Jurkat, Clone E6-1 (cell line): ENCODE data around the gene B3GNT9.
"Not testable (repeated sequence)": the region's sequence is repeated elsewhere in the genome, so short reads cannot be mapped to it uniquely, and the experiment has no call there.

Source experiments
- DNase-seq: peaks from one replicate; pipeline ENCODE4 v3.0.0-alpha.2; 2011; ENCODE audit warnings: low read depth, low spot score
- H3K4me3 ChIP-seq: 2 replicates; pipeline ENCODE4 v1.5.1; 2011; ENCODE audit warnings: mild to moderate bottlenecking, low read length, control low read depth, moderate library complexity

Gene B3GNT9

GRCh38 chr16:67129422-67129821 is 21.4 kb downstream of the B3GNT9 start:
- DNase-seq: no peak
- H3K4me3 ChIP-seq: no peak overlapping the region

- no peak overlapping the region for H3K4me3 ChIP-seq
- DNase-seq: no peak
These were observed 21.9 kb downstream of the B3GNT9 start for GRCh38 chr16:67128887-67129286.

GRCh38 chr16:67128417-67128816 is 22.4 kb downstream of the B3GNT9 start:
- no peak for DNase-seq
- H3K4me3 ChIP-seq: no peak overlapping the region

- DNase-seq, H3K4me3 ChIP-seq: not testable (repeated sequence)
These were observed 28.0 kb downstream of the B3GNT9 start for GRCh38 chr16:67122799-67123198.

GRCh38 chr16:67120025-67120424 is 30.8 kb downstream of the B3GNT9 start:
- H3K4me3 ChIP-seq: no peak overlapping the region
- no peak for DNase-seq

DNA sequence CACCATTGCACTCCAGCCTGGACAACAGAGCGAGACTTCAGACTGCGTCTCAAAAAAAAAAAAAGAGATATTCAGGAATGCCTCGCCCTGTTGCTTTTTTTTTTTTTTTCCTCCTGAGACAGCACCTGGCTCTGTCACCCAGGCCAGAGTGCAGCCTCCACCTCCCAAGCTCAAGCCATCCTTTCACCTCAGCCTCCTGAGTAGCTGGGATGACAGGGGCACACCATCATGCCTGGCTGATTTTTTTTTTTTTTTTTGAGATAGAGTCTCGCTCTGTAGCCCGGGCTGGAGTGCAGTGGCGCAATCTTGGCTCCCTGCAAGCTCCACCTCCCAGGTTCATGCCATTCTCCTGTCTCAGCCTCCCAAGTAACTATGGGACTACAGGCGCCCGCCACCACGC is 33.1 kb downstream of the B3GNT9 start:
- DNase-seq: no peak
- H3K4me3 ChIP-seq: no peak overlapping the region

DNA sequence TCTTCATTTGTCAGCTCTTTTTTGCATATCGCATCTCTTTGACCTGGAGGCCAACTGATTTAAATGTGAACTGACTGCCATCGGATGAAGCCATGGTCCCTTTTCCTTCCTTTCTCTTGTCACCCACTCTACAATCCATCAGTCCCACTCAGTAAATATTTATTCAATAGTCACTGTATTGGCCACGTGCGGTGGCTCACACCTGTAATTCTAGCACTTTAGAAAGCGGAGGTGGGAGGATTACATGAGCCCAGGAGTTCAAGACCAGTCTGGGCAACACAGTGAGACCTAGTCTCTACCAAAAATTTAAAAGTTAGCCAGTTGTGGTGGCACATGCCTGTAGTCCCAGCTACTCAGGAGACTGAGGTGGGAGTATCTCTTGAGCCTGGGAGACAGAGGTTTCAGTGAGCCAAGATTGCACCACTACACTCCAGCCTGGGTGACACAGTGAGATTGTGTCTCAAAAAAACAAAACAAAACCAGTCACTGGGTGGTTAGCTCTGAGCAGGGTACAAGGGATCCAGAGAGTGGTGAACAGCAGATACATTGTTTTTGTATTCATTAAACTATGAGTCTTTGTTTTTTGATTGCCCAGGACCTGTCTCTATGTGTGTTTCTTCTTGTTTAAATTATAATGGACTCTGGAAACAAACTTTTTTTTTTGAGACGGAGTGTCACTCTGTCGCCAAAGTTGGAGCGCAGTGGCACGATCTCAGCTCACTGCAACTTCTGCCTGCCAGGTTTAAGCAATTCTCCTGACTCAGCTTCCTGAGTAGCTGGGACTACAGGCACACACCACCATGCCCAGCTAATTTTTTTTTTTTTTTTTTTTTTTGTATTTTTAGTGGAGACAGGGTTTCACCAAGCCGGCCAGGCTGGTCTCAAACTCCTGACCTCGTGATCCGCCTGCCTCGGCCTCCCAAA is 34.1 kb downstream of the B3GNT9 start:
- DNase-seq: no peak
- no peak overlapping the region for H3K4me3 ChIP-seq

- no peak overlapping the region for H3K4me3 ChIP-seq
- DNase-seq: no peak
These were observed 35.2 kb downstream of the B3GNT9 start for GRCh38 chr16:67115639-67116038.

- DNase-seq: no peak
- no peak overlapping the region for H3K4me3 ChIP-seq
These were observed 36.0 kb downstream of the B3GNT9 start for GRCh38 chr16:67114793-67115192.

DNA sequence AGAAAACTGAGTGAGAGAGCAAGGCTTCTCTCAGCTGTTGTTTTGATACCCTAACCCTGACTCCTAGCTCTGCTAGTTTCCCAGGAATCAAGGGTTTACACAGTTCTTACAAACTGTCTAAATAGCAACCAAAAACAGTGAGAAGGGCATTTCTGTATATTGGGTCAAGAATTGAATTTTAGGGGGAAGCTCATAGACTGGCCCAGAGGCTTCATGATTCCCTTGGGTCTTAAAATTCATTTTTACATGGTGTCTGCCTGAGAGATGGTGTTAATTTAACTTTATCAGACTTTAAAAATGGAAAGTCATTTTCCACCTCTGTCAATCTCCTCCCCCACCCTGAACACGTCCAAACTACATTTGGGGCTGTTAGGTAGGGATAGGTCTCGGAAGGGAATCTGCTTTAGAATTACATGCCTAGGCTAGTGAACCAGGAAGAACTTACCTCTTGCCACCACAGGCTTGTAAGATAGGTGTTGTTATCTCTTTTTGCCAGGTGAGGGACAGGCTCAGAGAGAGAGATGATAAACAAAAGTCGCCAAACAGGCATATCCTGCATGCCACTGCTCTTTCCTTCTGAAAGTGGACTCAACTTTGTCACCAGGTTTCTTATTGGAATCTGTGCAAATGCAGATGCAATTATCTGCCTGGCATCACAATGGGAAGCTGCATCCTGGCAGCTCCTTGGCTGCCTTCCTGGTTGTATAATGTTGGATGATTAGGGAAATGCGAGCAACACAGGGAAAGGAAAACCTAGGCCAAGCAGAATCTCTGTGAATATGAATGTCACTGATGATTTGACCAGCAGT is 38.0 kb downstream of the B3GNT9 start:
- DNase-seq: no peak
- H3K4me3 ChIP-seq: no peak overlapping the region

DNA sequence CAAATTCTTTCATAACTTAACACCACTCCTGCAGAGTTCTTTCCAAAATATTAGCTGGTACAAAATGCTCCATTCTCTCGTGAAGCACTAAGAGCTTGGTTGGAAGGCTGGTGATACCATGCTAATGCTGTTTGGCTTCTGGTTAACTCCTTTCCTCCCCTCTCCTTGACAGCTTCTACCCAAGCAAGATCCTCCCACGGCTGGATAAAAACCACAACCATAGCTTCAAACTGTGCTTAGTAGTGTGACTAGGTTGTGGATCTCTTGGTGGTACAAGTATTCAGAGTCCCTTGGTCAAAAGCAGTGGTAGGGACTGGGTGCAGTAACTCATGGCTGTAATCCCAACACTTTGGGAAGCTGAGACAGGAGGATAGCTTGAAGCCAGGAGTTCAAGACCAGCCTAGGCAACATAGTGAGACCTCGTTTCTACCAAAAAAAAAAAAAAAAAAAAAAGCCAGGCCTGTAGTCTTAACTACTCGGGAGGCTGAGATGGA is 38.8 kb downstream of the B3GNT9 start:
- DNase-seq: peak; percentile 11
- H3K4me3 ChIP-seq: no peak overlapping the region

DNA sequence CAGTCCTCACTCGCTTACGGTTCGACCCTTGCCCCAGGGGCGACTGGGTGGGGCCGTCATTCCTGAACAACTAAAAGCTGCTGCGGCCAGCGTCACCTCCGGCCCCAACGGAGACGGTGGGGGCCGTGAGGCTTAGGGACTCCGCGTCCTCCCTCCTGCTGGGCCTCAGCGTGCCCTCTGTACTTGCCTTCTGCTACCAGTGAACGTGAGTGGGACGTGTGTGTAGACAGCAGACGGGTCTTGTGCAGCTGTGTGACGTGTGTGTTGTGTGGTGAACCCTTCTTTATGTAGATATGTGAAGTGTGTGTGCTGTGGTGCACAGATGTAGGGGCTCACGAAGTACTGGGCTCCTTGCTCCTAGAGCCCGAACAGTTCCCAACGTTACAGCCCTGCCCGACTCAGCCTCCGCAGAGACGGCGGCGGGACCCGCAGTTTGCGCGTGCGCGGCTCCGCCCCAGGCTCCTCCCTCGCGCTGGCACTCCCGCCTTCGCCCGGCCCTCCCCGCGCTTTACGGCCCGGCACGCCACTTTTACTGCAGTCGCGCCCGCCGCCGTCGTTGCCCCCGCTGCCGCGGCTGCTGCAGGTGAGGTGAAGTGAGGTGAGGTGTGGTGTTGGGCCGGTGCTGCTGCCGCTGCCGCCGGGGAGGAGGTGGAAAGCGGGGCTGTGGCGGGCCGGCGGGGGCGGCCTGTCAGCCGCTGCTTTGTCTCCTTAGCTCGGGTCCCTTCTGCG is 41.2 kb downstream of the B3GNT9 start, which contains the start of gene PHAF1:
TSS of gene PHAF1 (plus strand) at position 535 of the 729 bp plus-strand sequence. CDS start 235 bp downstream, outside the sequence.
- DNase-seq: peak; percentile 80
- peak within 1 kb of the TSS; percentile 97 for H3K4me3 ChIP-seq

DNA sequence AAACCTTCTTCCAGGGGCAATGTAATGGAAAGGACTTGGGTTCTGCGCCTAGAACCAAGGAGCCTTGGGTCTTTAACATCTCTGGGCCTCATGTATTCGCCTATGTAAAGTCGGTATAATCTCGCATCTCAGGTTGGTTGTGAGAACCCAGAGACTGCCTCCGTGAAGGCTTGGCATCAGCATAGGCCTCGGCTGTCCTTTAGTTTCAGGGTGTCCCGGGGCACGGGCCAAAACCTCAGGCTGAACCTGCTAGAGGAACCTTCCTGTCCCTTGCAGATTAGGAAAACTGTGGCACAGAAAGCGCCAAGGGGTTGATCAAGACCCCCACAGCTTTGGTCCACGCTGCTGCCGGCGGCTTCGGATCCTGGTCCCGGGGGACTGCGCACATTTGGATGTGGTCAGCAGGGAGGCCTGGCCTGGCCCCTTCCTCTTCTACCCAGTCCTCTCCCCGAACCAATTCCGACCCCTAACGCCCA is 41.8 kb downstream of the B3GNT9 start:
- DNase-seq: no peak
- H3K4me3 ChIP-seq: peak overlapping the region; percentile 97

DNA sequence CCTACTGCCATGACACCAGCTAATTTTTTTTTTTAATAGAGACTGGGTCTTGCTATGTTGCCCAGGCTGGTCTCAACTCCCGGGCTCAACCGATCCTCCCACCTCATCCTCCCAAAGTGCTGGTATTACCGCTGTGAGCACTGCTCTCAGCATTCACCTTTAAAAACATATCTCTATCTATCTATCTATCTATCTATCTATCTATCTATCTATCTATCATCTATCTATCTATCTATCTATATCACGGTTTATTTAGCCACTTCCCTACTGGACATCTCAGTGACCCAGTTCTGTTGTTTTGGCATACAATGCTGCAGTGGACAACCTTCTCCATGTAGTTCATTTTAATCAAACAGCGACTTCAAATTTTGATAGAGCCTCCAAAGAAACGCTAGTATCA is 42.3 kb downstream of the B3GNT9 start:
- DNase-seq: no peak
- H3K4me3 ChIP-seq: no peak overlapping the region

DNA sequence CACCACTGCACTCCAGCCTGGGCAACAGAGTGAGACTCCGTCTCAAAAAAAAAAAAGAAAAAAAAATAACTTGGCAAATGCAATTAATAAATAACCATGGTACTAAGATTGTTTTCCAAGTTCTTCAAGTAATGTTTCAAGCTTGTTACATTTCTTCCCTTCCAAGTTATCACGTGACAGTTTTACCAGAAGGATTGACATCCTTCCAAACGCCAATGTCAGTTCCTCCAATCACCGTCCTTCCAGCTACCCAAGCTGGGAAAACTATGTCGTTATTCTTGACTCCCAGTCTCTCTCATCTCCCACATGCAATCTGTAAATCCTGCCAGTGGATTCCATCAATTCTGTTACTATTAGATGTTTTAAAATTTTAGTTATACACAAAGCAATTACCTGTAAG is 44.9 kb downstream of the B3GNT9 start:
- H3K4me3 ChIP-seq: no peak overlapping the region
- DNase-seq: no peak

GRCh38 chr16:67105246-67105645 is 45.6 kb downstream of the B3GNT9 start:
- H3K4me3 ChIP-seq: no peak overlapping the region
- DNase-seq: no peak

DNA sequence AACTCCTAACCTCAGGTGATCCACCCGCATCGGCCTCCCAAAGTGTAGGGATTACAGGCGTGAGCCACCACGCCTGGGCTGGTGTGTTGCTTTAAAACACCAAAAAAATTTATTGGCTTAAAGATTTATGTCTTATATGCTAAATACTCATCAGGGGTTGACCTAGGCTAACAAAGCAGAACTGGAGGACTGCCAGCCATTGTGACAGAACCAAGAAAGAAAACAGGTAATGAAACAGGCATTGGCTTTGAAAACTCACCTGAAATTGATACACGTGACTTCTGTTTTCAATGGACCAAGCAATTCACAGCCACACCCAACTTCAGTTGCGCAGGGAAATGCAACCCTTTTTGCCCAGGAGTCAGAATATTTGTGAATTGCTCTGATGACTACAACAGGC is 46.0 kb downstream of the B3GNT9 start:
- H3K4me3 ChIP-seq: no peak overlapping the region
- DNase-seq: no peak

GRCh38 chr16:67104061-67104460 is 46.7 kb downstream of the B3GNT9 start:
- no peak for DNase-seq
- no peak overlapping the region for H3K4me3 ChIP-seq
